Cardiac fibroblast (primary cell): ENCODE measurements around the gene POFUT1.
"Not testable (repeated sequence)": the region's sequence is repeated elsewhere in the genome, so short reads cannot be mapped to it uniquely, and the experiment has no call there.

Experiments used
- DNase-seq, 2 donors: peaks; one replicate each; pipeline versions ENCODE4 v3.0.0 to v3.0.0-alpha.2; 2010; ENCODE audit warnings: low read depth in 2 of 2
- H3K4me3 ChIP-seq, 2 donors: replicated peaks in 1 of 2; 1 replicate in 1 of 2; 2 replicates in 1 of 2; pipeline ENCODE4 v1.5.1; 2011; ENCODE audit warnings: low read depth in 2 of 2, low read length in 2 of 2, mild to moderate bottlenecking in 2 of 2, moderate library complexity in 1 of 2
- CTCF ChIP-seq: IDR thresholded peaks from one replicate; pipeline ENCODE4 v1.5.1; 2011; ENCODE audit warnings: low read depth, mild to moderate bottlenecking, low read length, inconsistent platforms

POFUT1 gene

GRCh38 chr20:32193996-32194395, 13.7 kb upstream of the POFUT1 start:
- TF ChIP-seq CTCF: no peak
- DNase-seq: no peak
- H3K4me3 ChIP-seq: no peak overlapping the region

- H3K4me3 ChIP-seq: no peak overlapping the region
- no peak for DNase-seq
- TF ChIP-seq CTCF: no peak
Measured at GRCh38 chr20:32195581-32195980, 12.1 kb upstream of the POFUT1 start.

GRCh38 chr20:32196613-32197012, 11.1 kb upstream of the POFUT1 start:
- DNase-seq: not testable (repeated sequence)

GRCh38 chr20:32197136-32197535, 10.5 kb upstream of the POFUT1 start:
- not testable (repeated sequence) for H3K4me3 ChIP-seq, DNase-seq

More at GRCh38 chr20:32196613-32197012, 11.1 kb upstream of the POFUT1 start:
- H3K4me3 ChIP-seq: not testable (repeated sequence)

GRCh38 chr20:32199006-32199405, 8.7 kb upstream of the POFUT1 start:
- no peak for DNase-seq
- no peak overlapping the region for H3K4me3 ChIP-seq
- no peak for TF ChIP-seq CTCF

- H3K4me3 ChIP-seq: no peak overlapping the region
- peak in 1 of 2 donors; percentile 46 for DNase-seq
- TF ChIP-seq CTCF: no peak
Measured at GRCh38 chr20:32201296-32201976, 6.2 kb upstream of the POFUT1 start.

GRCh38 chr20:32201977-32202363, 5.7 kb upstream of the POFUT1 start:
- H3K4me3 ChIP-seq: no peak overlapping the region
- DNase-seq: peak in 1 of 2 donors; percentile 39
- TF ChIP-seq CTCF: no peak

GRCh38 chr20:32203356-32204204, 4.1 kb upstream of the POFUT1 start:
- TF ChIP-seq CTCF: no peak

More at GRCh38 chr20:32203356-32204204, 4.1 kb upstream of the POFUT1 start:
- no peak overlapping the region for H3K4me3 ChIP-seq
- DNase-seq: peak in 1 of 2 donors; percentile 17
